HG03571 (cell line): ENCODE measurements around the gene TYW1B.
A peak's percentile ranks its signal among the peaks of the same experiment; 100 is the strongest.
"Not testable (repeated sequence)": the region's sequence is repeated elsewhere in the genome, so short reads cannot be mapped to it uniquely, and the experiment has no call there.

ENCODE experiments used
- ATAC-seq: cut with Tn5 transposase; IDR thresholded peaks from one replicate; pipeline ENCODE4 v1.9.1; 2021; ENCODE audit not compliant: unreplicated experiment

Gene TYW1B

DNA sequence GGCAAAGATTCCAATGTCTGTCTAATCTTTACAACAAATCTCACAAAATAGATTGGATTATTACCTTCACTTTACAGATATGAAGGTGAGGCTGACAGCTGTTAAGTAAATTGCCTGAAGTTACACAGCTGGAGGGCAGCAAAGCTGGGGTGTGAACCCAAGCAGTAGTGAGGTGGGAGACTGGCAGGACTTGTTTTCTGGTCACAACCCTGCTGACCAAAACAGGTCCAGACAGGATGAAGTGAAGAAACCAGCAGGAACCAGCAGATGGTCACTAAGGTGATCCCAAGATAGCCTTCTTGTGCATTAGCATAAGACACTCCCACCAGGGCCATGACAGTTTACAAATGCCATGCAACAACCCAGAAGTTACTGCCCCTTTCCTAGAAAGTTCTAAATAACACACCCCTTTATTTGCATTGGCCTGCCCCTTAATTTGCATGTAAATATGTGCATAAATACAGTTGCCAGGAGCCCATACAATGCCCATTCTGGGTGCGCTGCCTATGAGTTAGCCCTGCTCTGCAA is 195.2 kb downstream of the TYW1B start:
- not testable (repeated sequence) for ATAC-seq

DNA sequence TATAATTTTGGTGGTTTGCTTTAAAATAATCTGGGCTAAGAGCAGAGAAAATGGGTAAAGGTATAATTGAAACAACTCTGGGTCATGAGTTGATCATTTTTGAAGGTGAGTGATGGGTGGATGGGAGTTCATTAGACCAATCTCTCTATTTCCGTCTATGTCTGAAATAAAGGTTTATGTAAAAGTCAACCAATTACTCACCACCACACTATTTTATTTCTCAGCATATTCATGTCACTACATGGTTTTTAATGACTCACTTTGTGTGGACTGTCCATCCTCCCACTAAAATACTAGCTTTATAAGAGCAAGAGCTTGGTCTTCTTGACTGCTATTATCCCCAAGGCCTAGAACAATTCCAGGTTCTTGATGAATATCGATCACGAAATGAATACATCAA is 199.6 kb downstream of the TYW1B start:
- not testable (repeated sequence) for ATAC-seq

DNA sequence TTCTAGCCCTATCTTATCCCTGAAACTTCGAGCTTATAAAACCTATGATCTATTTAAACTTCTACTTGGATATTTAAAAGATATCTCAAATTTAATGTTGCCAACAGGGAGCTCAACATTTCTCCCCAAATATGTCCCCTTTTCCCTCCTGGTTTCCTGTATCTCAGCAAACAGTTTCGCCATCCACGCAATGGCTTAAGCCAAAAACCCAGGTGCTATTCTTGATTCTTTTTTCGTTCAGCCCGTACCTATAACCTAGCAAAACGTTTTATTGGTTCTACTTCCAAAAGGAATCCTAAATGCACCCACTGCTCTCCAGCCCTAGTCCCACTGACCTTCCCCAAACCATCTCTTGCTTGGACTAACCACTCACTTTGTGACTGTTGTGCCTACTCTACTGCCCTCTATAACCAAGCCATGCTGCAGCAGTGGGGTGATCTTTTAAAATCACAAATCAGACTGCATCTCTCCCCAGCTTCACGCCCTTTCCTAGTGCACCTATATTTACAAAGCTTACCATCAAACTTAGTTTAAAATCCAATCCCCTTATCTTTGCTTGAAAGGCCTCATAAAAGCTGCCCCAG is 201.5 kb downstream of the TYW1B start:
- not testable (repeated sequence) for ATAC-seq

DNA sequence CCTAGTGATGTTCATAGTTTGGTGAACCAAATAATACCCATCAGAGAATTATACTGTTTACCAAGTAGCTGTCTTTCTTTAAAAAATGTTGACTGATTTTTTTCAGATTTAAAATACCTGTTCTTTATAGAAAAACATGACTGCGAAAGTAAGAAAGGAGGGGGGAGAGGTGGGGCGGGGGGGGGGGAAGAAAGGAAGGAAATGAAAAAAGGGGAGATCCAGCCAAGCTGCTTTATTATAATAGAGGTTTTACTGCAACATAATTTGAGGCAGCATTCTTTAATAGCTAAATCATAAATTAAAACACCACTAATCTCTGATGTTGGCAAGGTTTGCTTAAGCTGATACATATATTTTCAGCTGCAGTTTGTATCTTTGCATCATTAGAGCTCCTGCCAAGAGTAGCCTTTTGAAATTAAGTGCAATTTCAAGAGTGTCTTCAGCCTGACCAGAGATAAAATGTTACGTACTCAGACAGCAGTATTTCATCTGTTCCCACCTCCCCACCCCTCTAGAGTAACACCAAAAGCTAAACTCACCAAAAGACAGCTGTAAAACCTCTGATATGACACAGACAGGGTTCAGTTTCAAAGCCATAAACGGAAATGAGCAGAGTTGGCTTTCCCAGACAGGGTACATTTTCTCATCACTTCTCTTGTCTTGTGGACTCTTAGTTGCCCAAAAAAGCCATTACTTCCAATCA is 202.1 kb downstream of the TYW1B start:
- ATAC-seq = peak; percentile 66

DNA sequence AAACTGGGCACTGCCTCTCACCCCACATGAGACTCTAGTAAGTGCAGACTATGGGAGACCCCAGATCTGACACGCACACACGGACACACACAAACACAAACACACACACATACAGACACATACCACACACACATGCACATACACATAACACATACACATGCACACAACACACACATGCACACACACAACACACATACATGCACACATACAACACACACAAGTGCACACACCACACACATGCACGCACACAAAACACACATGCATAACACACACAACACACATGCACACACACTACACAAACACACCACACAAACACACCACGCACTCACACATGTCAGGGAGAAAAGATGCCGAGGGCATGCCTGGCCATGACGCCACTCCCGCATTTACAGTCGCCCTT is 205.5 kb downstream of the TYW1B start:
- no peak for ATAC-seq

DNA sequence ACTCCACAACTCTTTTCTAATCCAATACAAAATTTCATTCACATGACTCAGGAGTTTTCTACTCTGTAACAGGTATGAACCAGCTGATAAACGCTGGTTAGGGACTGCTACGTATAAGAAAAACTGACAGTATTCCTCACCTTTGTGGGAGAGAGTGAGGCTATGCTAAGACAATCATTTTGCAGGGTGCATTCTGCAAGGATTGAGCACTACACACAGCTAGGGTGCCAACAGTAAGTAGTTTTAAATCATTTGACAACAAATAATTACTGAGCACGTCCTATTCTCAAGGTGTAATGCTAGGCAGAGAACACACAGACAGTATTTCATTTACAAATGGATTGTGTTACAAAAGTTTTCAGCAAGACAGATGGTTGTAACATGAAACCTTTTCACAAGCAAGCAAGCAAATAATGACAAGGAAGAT is 206.2 kb downstream of the TYW1B start:
- ATAC-seq = not testable (repeated sequence)

DNA sequence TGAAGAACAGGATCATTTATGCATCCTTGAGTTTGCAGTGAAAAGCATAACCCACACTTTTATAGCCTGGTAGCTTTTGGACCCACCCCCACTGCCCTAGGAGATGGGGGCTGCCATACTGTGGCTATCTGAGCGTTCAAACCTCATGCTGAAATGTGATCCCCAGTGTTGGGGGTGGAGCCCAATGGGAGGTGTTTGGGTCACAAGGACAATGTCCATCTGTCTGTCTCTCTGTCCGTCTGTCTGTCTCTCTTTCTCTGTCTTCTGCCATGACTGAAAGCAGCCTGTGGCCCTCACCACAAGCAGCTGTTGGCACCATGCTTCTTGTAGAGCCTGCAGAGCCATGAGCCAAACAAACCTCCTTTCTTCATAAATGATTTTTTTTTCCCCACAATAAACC is 207.1 kb downstream of the TYW1B start:
- ATAC-seq = not testable (repeated sequence)

DNA sequence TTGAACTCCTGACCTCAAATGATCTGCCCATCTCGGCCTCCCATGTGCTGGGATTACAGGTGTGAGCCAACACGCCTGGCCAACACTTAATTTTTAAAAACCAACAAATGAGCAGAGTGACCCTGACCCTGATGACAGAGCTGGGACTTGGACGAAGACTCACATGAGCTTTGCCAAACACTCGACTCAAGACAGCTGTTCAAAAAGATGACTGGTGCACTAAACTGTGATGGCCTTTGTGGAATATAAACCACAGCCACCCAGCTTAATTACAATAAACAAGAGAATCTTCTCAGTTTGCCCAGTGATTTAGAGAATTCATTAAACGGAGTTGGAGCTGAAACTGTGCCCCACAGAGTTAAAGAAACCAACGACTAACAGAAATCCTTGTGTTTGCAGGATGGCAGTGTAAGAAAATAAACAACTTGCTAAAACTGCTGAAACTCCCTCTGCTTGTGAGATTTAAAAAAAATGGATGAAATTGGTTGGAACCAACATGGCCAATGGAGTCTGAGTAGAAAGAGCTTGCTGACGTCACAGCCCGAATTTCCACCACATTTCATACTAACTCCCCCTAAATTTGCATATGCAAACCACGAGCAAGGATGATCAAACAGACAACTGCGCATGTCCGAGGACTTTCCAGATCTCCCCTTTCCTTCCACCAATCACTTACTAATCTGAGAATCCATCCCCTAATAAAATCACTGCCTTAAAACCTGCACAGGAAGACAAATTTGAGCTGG is 209.4 kb downstream of the TYW1B start:
- not testable (repeated sequence) for ATAC-seq

DNA sequence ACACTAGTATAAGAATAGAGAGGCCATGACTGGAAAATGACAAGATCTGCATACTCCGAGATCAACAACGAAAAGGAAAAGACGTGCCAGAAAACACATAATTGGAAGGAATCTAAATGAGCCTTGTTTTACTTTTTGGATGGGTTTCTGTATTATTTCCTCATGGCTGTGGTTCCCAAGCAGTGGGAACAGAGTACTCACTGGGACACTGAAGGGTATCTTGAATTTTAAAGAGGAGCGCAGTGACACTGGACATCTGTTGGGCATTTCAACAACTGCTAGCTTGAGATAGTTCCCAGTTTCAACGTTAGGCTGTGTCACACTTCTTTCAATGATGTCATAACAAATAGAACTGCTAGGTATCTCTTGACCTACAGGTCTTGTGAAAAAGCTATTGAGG is 218.2 kb downstream of the TYW1B start:
- ATAC-seq = not testable (repeated sequence)

DNA sequence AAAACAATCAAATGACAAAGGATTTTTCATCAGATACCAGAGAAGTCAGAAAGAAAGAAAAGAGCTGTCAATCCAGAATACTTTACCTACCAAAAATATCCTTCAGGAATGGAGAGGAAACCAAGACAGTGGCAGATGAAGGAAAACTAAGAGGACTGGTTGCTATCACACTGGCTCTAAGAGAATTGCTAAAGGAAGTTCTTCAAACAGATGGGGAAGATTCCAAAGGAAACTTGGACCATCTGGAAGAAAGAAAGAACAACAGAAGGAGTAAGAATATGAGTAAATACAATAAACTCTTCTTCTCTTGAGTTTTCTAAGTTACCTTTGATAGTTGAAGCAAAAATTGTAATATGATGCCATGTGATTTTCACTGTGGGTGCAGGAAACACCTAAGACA is 220.0 kb downstream of the TYW1B start:
- ATAC-seq = not testable (repeated sequence)

DNA sequence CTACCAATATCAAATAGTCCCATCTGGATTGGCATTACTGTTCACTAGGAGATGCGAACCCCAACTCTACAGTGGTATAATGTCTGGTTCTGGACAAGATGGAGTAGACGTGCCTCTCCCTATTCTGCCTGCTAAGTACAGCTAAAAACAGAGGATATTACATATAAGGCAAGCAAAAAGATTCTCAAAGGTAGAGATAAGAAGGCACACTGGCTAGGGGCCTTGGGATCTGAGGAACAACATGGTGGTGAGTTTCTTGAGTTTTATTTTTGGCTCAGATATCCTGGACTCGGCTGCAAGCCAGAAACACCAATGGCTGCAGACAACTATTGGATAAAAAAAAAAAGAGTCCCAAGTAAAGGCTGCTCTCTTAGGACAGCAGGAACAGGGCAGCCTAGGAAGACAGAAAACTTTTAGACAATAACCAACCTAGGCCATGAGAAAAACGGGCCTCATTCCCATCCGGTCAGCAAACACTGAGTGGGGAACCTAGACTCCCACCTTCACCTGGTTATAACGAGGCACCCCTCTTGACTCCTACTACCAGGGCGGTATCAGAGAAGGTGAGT is 222.1 kb downstream of the TYW1B start:
- ATAC-seq = not testable (repeated sequence)

DNA sequence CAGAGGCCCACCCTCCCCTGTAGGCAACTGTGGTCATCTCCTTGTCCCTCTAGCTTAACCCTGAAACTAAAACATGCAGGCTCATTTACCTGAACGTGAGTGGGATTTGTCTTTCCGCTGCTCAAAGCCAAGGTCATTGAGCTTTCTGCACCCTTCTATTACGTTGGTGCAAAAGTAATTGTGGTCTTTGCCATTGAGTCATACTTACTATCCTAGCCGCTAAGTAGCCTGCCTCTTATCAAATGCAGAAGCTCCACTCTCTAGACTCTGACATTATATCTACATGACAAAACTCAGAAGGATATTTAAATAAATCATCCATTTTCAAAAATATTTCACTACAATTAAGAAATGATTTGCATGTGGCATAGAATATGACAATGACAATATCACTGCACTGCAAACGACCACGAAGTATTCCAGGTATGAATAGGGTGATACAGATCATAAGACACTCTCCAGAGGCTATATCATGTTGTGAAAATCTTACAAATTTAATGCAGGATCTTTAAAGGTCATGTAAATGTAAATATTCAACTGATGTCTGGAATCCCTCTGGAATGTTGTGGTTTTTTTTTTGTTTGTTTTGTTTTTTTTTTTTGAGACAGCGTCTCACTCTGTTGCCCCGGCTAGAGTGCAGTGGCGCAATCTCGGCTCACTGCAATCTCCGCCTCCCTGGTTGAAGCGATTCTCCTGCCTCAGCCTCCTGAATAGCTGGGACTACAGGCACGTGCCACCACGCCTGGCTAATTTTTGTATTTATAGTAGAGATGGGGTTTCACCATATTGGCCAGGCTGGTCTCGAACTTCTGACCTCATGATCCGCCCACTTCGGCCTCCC is 223.0 kb downstream of the TYW1B start:
- ATAC-seq = not testable (repeated sequence)

DNA sequence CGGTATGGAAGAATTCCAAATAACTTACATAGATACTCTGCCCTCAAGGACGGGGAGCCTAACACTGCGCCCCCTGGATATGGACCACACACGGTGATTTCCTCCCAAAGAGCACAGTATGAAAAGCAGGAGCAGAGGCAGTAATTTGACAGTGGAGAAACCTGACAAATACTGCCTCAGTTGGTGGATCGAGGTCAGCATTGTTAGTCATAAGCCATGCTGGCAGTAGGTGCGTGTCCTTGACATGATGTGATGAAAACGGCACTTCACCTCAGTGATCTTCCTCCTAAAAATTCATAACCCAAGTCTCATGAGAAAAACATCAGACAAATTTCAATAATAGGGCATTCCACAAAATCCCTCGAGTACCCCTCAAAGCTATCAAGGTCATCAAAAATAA is 224.5 kb downstream of the TYW1B start:
- ATAC-seq = not testable (repeated sequence)

DNA sequence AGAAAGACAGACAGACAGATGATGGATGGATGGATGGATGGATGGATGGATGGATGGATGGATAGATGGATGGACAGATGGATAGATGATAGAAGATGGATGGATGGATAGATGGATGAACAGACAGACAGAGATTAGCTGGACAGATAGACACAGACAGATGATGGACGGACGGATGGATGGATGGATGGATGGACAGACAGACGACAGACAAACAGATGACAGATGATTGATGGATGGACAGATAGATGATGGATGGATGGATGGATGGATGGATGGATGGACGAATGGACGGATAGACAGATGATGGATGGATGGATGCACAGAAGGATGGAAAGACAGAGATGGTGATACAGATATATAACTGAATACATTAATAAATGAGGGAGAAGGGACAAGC is 224.9 kb downstream of the TYW1B start:
- no peak for ATAC-seq

DNA sequence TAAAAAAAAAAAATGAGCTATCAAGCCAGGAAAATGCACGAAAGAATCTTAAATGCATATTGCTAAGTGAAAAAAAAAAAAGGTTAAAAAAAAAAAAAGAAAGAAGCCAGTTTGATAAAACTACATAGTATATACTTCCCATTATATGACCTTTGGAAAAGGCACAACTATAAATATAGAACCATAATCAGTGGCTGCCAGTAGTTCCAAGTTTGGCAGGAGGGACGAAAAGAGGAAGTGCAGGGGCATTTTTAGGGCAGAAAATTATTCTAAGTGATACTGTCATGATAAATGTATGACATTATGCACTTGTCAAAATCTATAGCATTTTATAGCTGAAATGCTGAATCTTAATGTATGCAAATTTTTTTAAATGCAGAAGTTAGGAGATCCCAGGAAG is 226.3 kb downstream of the TYW1B start:
- ATAC-seq = not testable (repeated sequence)

DNA sequence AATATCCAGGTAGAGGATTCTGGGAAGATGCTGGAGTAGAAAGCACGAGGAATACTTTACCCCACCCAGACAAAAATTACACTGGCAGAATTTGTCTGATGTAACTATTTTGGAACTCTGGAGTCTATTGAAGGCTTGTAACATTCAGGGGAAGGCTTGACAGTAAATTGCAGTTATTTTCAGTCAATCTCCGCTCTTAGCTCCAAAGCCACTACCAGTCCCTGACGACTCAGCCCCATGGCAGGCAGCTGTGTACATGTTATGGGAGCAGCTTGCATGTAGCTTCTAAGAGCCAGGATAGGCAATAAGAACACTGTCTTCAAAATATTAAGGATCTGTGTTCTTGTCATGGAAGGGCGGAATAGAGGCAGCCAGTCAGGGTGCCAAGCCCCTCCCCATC is 238.0 kb downstream of the TYW1B start:
- not testable (repeated sequence) for ATAC-seq

DNA sequence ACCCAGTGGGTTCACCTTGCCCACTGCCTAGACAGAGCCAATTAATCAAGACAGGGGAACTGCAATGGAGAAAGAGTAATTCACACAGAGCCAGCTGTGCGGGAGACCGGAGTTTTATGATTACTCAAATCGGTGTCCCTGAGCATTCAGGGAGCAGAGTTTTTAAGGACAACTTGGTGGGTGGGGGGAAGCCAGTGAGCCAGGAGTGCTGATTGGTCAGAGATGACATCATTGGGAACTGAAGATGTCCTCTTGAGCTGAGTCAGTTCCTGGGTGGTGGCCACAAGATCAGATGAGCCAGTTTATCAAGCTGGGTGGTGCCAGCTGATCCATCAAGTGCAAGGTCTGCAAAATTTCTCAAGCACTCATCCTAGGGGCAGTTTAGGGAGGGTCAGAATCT is 240.7 kb downstream of the TYW1B start:
- not testable (repeated sequence) for ATAC-seq

DNA sequence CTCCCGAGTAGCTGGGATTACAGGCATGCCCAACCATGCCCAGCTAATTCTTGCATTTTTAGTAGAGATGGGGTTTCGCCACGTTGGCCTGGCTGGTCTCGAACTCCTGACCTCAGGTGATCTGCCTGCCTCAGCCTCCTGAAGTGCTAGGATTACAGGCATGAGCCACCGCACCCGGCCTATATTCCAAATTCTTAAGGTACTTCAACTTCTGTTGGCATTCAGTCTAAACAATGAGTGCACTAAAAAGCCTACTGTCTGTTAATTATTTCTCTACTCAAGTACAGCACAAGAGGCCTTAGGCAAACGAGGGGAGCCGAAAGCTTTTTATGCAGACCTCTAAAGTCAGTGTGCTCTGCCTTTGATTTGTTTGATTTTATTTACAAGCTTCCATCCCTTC is 243.4 kb downstream of the TYW1B start:
- not testable (repeated sequence) for ATAC-seq

DNA sequence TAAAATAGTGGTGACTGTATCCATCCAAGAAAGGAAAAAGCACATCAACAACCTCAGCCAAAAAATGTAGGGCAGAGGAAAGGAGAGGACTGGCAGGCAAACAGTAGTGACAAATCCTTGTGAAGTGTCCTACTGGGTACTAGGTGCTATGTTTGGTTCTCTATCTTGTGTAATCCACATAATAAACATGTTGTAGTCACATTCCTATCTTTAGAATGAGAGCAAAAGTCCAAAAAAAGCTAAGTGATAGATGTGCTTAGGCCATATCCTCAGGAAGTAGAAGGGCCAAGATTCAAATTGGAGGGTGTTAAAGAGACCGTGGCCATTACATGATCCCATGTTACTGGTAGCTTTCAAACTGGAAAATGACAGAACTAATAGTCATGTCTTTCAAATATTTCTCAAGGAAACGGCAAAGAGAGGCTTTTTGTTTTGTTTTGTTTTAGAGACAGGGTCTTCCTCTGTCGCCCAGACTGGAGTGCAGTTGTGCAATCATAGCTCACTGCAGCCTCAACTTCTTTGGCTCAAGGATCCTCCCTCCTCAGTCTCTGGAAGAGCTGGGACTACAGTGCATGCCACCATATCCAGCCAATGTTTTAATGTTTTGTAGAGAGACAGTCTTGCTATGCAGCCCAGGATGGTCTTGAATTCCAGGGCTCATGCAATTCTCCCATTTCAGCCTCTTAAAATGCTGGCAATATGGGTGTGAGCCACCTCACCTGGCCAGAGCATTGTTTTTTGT is 244.2 kb downstream of the TYW1B start:
- ATAC-seq = not testable (repeated sequence)
